ENCODE results near the gene EPN3.

Gene EPN3

DNA sequence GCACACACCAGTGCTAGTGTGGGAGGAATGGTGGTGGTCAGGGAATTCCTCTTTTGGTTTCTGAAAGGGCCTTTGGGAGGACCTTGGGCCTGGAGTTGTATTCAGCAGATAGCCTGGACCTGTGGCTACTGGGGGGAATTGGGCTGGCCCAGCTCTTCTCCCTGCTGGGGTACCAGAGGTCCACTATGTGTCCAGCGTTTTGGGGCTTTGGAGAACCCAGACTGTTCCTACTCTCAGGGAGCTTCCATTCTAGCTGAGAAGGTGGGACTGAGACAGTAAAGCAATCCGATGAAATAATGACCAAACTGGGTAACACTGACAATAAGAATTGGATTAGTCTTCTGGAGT is 2.4 kb downstream of the EPN3 start:
- DNase-seq (ENCODE audit: insufficient read length, low spot score) = no peak
- FAIRE-seq = no peak
- no peak for TF ChIP-seq POLR2A (IDR thresholded peaks at IDR 0.05; ENCODE audit: low read depth, low read length)

DNA sequence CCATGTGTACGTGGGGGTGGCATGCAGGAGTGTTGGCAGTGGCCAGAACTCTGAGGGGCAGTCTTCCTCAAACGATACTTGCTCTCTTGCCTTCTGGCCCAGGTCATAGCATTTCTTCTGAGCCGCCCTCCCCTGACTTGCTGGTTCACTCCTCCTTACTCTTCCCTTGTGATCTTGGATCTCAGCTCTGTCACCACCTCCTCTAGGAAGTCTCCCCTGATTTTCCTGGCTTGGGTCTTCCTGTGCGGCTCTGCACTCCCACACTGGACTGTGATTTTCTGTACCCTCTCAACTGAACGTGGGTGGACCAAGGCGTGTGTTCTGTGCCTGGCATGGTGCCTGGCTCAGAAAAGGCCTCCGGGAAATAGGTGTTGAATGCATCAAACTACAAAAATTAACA is 2.9 kb downstream of the EPN3 start:
- no peak for TF ChIP-seq POLR2A (IDR thresholded peaks at IDR 0.05; ENCODE audit: low read depth, low read length)
- FAIRE-seq (no peak), DNase-seq (ENCODE audit: insufficient read length, low spot score) (no peak)

DNA sequence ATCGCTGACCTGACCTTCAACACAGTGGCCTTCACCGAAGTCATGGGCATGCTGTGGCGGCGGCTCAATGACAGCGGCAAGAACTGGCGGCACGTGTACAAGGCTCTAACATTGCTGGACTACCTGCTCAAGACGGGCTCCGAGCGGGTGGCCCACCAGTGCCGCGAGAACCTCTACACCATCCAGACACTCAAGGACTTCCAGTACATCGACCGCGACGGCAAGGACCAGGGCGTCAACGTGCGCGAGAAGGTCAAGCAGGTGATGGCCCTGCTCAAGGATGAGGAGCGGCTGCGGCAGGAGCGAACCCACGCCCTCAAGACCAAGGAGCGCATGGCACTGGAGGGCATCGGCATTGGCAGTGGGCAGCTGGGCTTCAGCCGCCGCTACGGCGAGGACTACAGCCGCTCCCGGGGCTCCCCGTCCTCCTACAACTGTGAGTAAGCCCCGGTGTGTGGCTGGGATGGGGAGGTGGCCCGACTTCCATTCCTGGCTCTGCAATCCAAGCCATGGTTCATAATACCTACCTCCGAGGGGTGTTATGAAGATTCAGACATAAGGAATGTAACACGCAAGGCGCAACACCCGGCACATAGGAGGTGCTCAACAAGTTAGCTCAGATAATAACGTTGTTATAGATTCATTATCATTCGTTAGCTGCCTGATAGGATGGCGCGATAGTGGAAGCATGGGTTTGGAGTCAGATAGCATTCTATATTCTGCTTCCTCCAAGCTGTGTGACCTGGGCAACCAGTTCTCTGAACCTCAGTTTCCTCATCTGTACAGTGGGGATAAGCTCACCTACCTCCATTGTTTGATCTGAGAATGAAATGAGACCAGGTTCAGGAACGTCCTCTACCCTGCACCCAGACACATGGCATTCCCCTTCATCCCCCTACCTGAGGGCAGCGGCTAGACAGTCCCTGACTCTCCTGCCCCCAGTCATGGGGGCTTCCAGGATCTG is 4.4 kb downstream of the EPN3 start:
- no peak for DNase-seq (ENCODE audit: insufficient read length, low spot score)
- no peak for FAIRE-seq
- TF ChIP-seq POLR2A (IDR thresholded peaks at IDR 0.05; ENCODE audit: low read depth, low read length) = no peak

DNA sequence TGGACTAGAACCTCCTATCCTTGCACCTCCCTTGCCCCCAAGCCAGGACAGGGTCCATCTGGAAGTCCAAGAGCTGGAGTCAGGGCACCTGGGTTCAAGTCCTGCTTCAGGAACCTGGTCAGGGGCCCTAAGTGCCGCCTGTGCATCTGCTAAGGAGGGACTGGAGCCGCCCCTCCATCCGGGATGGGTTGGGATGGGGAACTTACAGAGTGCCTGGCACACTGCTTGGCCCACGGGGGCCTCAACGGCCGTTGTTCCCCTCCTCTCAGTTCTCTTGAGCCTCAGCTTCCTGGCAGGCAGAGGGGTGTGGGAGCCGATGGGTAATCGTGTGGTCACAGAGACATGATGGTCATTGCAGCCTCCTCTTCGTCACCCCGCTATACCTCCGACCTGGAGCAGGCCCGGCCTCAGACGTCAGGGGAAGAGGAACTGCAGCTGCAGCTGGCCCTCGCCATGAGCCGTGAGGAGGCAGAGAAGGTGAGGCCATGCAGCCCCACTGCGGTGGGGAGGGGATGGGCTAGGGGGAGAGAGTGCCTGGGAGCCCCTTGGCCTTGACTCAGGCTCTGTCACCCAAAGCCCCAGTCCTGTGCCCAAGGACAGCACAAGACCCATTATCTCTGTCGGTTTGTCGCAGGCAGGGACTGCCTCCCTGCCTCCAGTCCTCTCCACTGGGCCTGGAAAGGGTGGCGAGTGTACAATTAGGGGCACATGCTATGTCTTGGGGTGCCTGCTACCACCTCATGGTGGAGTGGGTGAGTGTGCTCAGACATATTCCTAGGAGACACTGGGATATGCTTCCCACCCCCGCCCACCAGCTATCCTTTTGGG is 5.4 kb downstream of the EPN3 start:
- DNase-seq (ENCODE audit: insufficient read length, low spot score) (no peak), FAIRE-seq (no peak)
- no peak for TF ChIP-seq POLR2A (IDR thresholded peaks at IDR 0.05; ENCODE audit: low read depth, low read length)

DNA sequence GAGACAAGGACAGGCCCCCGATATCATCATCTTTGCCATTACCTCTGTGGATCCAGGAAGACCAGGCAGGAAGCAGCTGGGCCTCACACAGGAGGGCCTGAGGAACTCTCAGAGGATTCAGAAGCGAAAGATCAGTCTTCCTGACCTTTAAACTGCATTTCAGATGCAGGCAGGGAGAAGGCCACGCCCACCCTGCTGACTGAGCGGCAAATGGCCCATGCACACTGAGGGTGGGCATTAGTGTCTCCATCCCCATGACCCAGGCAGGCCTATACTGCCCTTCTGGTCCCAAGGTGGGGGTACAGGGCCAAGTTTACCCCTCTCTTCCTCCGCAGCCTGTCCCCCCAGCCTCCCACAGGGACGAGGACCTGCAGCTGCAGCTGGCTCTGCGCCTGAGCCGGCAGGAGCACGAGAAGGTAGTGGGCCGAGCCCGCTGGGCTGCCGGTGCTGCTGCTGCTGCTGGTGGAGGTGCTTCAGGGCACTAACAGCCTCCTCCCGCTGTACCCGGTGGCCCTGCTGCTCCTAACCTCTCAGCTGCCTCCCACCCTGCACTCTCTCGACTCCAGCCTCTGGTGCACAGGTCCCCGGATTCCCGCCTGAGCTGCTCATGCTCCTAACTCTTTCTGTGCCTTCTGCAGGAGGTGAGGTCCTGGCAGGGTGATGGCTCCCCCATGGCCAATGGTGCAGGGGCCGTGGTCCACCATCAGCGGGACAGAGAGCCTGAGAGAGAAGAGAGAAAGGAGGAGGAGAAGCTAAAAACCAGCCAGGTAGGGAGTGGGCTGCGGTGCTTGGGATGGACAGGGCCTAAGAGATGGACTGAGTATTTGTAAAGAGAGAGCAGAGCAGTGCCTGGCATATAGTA is 6.2 kb downstream of the EPN3 start:
- TF ChIP-seq POLR2A (IDR thresholded peaks at IDR 0.05; ENCODE audit: low read depth, low read length) = no peak
- no peak for FAIRE-seq
- DNase-seq (ENCODE audit: insufficient read length, low spot score) = no peak

DNA sequence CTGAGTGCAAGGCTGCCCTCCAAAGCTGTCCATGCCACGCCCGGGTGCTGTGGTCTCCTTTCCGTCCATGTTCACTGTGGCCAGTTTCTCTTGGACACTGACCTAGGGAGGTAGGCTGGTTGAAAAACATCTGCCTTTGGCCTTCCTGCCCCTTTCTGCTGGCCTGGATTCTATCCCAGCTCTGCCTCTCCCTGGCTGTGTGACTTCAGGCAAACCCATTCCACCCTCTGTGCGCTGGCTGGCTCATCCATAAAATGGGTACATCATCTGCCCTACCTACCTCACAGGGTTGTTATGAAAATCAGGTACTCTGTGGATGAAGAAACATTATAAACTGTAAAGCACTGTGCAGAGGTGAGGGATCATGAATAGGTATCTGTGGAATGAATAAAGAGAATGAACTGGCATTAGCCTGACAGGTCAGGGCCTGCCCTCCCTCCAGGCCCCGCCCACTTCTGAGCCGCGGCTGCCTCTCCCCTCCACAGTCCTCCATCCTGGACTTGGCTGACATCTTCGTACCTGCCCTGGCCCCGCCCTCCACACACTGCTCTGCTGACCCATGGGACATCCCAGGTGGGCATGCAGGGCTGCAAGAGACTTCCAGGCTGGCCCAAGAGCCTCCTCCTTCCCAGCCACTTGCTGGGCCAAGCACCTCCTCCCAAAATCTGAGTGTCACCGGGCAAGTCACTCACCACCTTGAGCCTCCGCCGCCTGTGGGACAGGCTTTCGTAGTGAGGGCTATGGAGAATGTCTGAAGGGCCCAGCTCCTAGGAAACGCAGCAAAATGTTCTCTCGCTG is 7.4 kb downstream of the EPN3 start:
- no peak for TF ChIP-seq POLR2A (IDR thresholded peaks at IDR 0.05; ENCODE audit: low read depth, low read length)
- no peak for DNase-seq (ENCODE audit: insufficient read length, low spot score)
- no peak for FAIRE-seq

DNA sequence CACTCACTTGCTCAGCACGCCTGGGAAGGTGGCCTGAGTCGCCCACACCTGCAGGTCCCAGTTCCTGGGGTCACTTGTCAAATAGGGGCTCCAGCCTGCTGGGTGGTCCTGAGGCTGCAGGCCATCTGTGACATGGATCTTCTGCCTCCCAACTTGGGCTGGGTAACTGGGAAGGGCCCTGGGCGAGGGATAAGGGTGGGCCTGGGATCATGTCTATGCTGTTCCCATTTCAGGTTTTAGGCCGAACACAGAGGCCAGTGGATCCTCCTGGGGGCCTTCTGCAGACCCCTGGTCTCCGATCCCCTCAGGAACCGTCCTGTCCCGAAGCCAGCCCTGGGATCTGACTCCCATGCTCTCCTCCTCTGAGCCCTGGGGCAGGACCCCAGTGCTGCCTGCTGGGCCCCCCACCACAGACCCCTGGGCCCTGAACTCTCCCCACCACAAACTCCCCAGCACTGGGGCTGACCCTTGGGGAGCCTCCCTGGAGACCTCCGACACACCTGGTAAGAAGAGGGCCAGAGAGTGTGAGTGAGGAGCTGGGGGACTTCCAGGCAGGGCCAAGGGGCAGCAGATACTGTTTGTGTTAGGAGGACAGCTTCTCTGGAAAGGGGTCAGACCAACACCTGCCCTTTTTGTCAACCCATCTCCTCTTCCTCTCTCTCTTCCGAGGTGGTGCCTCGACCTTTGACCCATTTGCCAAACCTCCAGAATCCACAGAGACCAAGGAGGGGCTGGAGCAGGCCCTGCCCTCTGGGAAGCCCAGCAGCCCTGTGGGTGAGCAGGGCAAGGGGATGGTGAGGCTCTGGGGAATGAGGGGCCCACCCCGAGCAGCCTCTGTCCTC is 8.2 kb downstream of the EPN3 start:
- no peak for DNase-seq (ENCODE audit: insufficient read length, low spot score)
- FAIRE-seq = no peak
- no peak for TF ChIP-seq POLR2A (IDR thresholded peaks at IDR 0.05; ENCODE audit: low read depth, low read length)

DNA sequence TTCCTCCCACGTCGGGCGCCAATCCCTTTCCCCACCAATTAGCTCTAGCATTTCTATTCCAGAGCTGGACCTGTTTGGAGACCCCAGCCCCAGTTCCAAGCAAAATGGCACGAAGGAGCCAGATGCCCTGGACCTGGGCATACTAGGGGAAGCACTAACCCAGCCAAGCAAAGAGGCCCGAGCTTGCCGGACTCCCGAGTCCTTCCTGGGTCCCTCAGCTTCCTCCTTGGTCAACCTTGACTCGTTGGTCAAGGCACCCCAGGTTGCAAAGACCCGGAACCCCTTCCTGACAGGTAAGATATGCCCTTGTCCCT is 8.8 kb downstream of the EPN3 start:
- TF ChIP-seq POLR2A (IDR thresholded peaks at IDR 0.05; ENCODE audit: low read depth, low read length) = no peak
- FAIRE-seq (no peak), DNase-seq (ENCODE audit: insufficient read length, low spot score) (no peak)

DNA sequence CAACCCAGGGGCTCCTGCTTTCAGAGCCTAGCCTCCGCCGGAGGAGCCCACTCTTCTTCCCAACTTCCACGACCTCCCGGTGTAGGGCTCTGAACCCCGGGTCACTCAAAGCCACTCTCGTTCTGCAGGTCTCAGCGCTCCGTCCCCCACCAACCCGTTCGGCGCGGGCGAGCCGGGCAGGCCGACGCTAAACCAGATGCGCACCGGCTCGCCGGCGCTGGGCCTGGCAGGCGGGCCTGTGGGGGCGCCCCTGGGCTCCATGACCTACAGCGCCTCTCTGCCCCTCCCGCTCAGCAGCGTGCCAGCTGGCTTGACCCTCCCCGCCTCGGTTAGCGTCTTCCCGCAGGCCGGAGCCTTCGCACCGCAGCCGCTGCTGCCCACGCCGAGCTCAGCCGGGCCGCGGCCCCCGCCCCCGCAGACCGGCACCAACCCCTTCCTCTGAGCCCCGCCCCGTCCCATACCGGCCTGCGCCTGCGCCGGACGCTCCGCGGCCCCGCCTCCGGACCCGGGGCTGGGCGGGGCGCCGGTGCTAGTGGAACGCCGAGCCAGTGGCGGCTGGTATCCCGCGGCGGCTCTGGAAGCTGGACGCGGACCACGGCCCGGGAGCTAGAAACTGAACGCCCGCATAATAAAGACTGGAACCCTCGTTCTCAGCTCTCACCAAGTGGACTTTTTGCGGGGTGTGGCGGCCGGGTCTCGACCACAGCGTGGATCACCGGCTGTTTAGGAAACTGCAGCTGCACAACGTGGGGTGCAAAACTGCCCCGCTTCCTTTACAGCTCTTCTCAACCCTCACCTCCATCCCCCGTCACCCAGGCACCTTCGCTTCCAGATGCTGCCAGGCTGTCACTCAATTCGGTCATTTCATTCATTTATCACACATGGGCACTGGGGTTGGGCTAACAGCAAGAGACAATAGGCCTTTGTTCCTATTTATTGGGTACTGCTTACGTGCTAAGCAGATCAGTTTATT is 9.5 kb downstream of the EPN3 start:
- peak; percentile 89 for TF ChIP-seq POLR2A (IDR thresholded peaks at IDR 0.05; ENCODE audit: low read depth, low read length)
- DNase-seq (ENCODE audit: insufficient read length, low spot score) = peak; percentile 97
- FAIRE-seq = no peak

DNA sequence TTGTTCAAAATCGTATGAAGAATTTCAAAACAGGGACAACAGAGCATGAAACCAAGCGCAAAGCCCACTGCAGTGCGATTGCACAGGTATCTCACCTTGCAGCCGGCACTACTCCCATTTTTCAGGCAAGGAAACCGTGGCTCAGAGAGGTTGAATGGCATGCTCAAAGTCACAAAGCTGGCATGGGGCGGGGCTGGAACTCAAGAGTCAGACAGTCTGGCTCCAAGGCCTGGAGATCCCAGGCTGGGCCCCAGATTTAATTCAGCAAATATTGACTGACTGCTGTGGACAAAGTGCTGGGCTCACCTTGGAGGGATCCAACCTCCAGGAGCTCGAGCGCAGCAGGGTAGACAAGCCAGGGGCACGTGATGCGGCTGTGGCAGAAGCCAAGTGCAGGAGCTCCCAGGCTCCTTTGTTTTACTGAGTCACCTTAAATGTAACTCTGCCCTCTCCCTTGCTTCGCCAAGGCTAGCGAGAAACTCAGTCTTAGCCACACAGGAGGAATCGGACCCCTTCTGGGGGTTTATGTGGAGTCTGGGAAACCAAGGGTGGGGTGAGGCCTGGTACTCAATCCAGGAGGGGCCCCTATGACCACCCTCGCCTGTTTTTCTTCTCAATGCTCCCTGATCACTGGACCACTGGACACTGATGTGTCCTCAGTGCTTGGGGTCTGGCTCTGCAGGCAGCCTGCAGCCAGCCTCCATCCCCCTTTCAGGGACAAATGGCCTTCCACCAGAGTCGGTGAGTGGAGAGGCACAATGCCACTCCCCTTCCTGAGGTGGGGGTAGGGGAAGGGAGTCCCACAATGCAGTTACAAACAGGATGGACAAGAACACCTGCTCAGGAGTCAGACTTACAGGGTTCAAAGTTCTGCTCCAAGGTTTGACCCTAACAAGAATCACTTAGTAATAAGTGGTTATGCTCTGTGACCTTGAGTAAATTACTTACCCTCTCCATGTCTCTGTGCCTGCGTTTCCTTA is 10.6 kb downstream of the EPN3 start:
- no peak for TF ChIP-seq POLR2A (IDR thresholded peaks at IDR 0.05; ENCODE audit: low read depth, low read length)
- FAIRE-seq (no peak), DNase-seq (ENCODE audit: insufficient read length, low spot score) (no peak)
